GM21526 (cell line): ENCODE measurements around the gene SLC31A1.
"Not testable (repeated sequence)": the region's sequence is repeated elsewhere in the genome, so short reads cannot be mapped to it uniquely, and the experiment has no call there.

Experiments used
- ATAC-seq: cut with Tn5 transposase; IDR thresholded peaks from one replicate; pipeline ENCODE4 v1.9.1; 2021; ENCODE audit warnings: moderate library complexity; ENCODE audit not compliant: unreplicated experiment, low FRiP score

Gene SLC31A1

DNA sequence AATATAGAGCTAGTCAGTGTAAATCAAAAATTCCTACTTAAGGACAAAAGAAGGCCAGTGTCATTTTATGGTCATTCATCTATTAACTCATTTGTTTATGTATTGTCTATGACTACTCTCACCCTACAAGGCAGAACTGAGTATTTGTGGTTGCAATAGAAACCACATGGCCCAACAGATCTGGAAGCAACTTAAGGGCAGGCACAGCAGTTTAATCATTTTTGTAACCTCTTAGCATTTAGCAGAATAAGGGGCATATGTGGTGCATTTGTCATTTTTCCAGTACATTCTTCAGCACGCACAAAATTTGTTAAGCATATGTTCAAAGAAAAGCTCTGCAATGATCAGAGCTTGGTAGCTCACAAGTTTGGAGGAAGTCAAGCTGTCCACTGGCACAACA is 1.4 kb upstream of the SLC31A1 start:
- peak; percentile 50 for ATAC-seq

DNA sequence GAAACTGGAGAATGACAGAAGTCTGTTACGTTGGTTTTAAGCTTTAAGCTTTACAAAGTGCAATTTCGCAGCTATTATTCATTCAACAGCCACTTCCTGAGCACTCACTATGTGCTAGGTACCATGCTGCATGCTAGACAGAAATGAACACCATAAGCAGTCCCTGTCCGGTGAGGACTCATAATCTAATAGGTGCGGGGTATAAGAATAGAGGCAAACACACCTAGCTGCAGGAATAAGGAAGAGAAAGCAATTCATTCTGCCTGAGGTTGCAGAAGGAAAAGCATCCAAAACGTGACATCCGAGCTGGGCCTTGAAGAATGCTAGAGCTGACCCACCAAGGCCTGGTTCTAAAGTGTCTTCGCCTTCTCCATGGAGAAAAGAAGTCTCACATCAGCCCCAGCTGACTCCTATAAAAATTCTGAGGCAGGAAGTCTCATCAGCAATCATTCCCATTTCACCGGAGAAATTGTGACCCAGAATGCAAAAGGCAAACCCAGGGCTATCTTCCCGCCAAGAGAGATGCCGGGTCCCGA is 809 bp upstream of the SLC31A1 start:
- no peak for ATAC-seq

DNA sequence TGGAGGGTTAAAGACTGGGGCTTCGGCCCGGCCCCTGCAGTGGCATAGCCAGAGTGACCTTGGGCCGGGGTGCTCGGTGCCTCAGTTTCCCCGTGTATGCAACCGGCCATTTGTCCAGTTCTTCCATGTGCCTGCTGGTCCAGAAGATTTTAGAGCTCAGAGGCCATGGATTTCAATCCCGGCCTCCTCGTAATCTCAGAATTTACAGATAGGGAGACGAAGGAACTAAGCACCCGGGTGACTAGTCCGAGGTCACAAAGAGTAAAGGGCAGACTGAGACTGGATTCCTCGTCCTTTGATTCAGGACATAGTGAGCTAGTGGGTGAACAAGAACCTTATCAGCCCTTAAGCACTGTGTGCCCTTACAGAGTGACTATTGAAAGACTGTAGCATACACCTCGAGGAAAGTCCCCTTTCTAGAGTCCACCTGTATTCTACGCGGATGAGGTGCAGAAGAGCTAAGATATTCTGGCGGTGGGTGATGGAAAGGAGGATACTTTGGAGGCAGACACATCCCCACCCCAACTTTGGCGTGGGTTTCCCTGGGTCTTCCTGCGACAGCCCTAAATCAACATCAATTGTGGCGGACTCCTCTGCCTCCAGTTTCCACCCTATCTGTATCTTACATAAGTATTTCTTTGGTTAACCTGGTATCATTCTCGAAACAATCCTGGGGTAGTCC is 597 bp downstream of the SLC31A1 start:
- ATAC-seq: no peak

DNA sequence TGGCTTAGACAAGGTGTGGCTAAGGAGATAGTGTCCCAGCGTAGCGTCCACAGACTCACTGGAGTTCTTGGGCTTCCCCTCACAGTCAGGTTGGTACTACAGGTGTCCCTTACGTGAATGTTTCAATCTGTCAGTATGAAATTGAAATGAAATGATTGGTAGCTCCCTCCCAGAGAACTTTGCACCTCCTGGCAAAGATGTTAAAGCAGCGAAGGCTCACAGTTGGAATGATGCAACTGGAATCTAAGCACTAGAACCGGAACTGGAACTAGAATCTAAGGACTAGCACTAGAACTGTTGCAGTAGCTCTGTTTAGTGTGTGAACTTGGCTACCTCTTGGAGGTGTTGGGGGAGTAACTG is 1.1 kb downstream of the SLC31A1 start:
- ATAC-seq: no peak

DNA sequence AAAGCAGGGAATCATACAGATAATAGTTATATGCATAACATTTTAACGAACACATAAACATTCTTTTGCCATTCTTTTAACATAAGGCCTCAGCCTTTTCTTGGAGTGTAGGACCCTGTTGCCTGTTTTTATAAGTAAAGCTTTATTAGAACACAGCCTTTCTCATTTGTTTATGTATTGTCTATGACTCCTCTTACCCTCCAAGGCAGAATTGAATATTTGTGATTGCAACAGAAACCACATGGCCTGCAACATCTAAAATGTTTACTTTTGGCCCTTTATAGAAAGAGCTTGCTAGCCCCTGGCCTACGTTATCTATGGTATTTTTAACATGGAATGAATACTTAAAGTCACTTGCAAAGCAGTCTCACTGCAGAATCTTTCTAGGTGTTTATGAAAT is 2.6 kb downstream of the SLC31A1 start:
- no peak for ATAC-seq

DNA sequence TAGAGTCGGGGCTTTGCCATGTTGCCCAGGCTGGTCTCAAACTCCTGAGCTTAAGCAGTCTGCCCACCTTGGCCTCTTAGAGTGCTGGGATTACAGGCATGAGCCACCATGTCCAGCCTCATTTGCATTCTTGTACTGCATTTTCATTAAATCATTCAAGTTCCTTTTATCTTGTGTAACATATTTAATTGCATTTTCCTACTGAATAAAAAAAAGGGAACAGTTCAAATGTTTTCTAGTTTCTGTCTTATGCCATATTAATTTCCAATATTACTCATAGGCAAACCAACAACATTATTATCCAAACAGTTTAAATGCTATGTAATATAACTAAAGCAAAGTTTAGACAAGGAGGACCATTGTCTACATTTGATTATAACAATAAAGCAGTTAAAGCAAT is 6.1 kb downstream of the SLC31A1 start:
- ATAC-seq: no peak

DNA sequence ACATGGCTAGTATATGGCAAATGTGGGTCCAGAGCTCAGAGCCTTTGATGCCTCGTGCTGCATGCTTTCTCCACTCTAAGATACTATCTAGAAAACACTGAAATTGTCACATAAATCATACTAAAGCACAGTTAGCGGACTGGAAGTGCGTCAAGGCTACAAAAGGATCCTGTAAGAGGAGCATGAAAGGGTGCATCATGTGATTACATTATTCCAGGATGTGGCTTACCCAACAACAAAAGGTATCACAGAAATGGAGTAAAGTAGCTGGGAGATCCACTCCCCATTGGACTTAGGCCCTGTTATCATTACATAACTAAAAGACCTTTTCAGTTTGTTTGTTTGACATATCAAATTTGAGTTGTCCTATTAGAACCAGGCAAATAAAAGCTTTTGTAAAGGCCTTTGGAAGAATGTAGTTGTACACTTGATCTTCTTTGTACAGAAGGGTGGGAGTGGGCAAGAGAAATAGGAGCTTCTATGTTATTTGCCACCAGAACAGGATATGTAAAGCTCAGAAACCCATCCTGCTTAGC is 6.9 kb downstream of the SLC31A1 start:
- no peak for ATAC-seq

DNA sequence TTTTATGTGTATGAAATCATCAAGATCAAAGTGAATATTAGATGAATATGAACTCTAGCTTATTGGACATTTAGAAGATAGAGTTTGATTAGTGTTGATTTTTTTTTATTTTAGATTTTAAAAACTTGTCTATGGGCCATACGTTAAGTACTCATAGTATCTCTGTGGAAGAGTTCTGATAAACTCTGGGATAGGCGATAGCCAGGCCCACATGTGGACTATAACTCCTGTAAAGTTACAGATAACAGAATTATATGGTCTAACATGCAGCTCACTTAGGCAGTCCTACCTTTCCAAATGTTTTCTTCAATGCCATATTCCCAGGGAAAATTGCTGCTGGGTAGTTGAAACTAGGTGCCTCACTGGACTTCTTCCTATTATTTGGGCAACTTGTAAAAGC is 10.4 kb downstream of the SLC31A1 start:
- ATAC-seq: no peak

DNA sequence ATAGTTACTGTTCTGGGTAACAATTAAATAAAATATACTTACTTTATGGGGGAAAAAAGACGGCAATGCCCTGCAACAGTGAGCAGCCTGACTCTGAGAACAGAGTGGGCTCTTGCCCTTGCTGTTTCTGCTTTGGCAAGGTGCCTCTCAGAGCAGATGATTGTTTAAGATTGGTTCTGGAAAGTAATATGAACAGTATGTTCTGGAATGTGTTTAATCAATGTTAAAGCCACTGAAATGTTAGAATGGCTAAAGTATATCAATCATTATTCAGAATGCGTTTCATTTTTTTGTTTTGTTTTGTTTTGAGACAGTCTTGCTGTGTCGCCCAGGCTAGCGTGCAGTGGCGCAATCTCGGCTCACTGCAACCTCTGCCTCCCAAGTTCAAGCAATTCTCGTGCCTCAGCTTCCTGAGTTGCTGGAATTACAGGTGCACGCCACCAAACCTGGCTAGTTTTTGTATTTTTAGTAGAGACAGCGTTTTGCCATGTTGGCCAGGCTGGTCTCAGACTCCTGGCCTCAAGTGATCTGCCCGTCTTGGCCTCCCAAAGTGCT is 14.4 kb downstream of the SLC31A1 start:
- ATAC-seq: not testable (repeated sequence)

DNA sequence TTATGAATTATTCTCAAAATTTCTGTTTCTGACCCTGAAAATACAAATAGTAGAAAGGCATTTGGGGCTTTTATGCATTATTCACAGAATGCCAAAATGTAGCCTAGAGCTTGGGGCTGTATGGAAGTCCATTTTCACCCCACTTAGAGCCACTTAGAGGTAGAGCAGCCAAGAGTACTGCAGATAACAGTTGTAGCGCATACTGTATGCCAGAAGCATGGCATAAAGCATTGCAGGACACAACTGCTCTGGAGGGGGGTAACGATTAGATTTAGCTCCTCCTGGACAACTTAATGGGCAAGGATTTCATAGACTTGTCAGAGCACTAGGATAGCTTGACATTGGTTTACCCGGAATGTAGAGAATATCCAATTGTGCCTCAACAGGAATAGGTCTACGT is 15.7 kb downstream of the SLC31A1 start:
- ATAC-seq: no peak

DNA sequence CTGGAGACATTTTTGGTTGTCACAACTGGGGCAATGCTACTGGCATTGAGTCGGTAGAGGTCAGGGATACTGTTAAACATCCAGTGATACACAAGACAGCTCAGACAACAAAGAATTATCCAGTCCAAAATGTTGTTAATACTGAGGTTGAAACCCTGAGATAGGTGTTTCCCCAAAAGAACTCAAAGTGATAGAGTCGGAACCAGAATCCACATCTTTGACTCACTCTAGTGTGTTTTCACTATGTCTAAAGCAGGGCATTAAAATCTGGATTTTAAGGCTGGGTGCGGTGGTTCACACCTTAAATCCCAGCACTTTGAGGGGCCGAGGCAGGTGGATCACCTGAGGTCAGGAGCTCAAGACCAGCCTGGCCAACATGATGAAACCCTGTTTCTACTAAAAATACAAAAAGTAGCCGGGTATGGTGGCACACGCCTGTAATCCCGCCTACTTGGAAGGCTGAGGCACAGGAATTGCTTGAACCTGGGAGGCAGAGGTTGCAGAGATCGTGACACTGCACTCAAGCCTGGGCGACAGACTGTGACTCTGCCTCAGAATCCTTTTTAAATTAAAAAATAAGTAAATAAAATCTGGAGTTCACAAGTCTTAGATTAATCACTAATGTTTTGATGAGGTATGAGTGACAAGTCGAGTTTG is 17.0 kb downstream of the SLC31A1 start:
- ATAC-seq: no peak

DNA sequence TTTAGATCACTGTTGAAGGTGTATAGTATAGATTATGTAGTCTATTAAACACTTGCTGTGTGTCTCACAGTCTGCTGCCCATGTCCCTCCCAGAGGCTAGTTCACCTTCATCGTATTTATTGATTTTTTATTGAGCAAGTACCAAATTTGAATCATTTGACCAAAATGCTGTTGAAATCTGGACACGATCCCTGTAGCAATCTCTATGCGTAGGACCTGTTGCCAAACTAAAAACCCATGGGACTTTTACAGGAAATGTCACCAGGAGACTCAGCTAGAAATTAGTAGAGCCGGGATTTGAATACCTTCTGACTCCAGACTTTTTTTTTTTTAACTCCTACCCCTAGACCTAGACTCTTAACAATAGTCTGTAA is 17.5 kb downstream of the SLC31A1 start:
- no peak for ATAC-seq

DNA sequence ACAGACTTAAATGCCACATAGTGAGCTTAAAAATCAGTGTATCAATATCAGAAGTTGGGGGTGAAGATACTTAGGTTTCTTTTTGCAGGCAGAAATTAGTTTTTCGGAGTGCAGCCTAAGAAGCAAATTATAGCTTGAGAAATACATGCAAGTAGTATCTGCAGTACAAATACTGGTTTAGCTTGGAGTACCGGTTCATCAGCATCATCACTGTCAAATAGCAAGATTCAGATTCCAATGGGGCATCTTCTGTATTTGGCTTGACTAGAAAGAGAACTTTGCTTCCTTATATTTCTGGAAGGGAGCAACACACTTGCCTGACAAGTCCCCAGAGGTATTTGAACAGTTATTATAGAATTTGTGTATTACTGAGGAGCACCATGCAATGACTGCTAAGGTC is 19.8 kb downstream of the SLC31A1 start:
- no peak for ATAC-seq

DNA sequence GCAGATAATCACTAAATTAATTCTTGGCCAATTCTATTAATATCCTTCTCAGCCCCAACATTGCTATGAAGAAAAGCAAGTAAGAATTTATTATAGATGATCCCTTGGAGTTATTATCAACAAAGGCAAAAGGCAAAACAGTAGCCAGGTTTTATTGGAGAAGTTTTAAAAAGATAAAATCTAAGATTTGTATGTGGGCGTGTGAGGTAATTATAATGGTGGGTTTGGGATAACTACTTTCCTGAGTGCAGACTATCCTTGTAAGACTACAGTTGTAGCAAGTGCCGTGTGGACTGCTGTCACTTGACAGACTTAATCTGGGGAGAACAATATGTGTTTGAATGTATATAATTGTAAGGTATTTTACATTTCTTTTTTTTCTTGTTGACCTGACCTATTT is 23.2 kb downstream of the SLC31A1 start:
- no peak for ATAC-seq

DNA sequence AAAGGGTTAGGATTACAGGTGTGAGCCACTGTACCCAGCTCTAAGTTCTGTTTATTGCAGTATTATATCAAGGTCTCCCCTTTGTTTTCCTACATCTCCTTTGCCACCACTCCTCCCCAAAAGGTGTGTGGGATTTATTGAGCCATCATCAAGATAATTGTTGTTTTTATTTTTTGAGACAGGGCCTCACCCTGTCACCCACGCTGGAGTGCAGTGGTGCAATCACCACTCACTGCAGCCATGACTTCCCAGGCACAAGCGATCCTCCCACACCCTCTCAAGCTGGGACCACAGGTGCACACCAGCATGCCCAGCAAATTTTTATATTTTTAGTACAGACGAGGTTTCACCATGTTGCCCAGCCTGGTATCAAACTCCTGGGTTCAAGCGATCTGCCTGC is 24.6 kb downstream of the SLC31A1 start:
- no peak for ATAC-seq

DNA sequence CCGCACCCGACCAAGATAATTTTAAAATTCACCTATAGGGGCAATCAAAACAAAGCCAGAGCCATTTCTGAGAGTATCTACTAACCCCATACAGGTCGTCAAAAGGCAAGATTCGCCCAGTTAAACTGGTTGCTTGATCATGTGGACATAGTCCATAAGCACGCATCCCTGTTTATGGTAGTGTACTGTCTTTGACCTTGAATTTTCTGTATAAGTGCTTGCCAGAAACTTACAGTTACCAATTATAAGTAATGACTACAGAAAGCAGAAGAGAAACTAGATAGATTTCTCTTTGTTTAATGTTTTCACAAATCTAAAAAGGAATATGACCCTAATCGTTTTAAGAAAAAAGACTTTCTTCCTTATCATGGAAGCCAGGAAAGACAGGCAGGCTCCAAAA is 25.6 kb downstream of the SLC31A1 start:
- no peak for ATAC-seq

DNA sequence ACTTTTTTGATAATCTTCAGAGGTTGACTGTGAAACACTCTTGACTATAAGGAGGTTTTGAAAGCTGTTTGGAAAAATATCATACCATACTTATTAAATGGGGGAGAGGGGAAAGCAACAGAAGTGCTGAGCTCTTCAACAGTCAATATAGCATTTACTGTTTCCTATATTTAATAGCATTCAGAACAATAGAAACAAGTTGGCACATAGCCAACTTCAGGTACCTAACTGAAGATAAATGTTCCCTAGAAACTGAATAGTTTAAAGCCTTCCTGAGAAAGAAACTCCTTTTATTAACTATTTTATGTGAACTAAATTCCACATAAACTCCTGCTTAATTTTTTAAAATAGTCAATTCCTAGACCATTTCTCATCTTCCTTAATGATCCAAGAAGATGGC is 26.3 kb downstream of the SLC31A1 start:
- ATAC-seq: no peak

DNA sequence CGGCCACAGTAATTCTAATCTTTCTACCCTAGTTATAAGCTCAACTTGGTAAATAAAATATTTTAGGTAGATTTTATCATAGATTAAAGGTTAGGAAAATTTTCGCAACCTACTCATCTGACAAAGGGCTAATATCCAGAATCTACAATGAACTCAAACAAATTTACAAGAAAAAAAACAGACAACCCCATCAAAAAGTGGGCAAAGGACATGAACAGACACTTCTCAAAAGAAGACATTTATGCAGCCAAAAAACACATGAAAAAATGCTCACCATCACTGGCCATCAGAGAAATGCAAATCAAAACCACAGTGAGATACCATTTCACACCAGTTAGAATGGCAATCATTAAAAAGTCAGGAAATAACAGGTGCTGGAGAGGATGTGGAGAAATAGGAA is 28.3 kb downstream of the SLC31A1 start:
- ATAC-seq: not testable (repeated sequence)

DNA sequence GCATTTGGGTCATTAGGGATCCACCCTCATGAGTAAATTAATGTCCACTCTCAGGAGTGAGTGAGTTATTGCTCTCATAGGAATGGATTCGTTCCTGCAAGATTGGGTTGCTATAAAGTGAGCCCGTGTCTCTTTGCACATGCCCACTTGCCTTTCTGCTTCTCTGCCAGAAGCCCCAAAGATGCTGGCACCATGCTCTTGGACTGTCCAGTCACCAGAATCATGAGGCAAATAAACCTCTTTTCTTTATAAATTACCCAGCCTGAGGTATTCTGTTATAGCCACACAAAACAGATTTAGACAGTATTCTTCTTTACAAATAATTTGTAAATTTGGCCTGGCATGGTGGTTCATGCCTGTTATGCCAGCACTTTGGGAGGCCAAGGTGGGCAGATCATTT is 29.5 kb downstream of the SLC31A1 start:
- no peak for ATAC-seq

DNA sequence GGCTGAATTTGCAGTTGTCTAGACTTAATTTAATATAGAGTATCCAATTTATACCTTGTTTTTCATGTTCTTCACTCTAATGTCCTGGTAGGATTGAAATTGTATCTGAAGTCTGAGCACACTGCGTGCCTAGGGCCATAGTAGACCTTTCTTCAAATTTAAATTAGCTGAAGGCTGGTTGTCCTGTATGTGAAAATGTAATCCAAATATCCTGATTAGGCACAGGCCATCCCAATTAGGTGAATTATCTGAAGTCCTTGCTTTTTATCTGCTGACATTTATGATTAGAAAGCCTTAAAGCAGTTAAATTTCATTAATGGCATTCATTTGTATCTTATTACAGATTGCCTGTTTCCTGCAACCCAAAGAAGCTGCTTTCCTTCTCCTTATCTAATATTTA is 33.6 kb downstream of the SLC31A1 start:
- ATAC-seq: no peak

DNA sequence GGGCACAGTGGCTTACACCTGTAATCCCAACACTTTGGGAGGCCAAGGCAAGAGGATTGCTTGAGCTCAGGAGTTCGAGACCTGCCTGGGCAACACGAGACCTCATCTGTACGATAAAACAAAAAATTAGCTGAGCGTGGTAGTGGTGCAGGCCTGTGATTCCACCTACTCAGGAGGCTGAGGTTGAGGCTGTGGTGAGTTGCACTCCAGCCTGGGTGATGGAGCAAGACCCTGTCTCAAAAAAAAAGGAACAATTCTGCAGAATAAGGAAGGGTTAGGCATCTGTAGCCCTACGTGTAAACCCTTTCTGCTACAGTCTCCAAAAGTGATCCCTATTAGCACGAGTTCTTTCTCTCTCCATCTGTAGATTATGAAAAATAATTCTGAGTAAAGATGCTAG is 34.1 kb downstream of the SLC31A1 start:
- ATAC-seq: no peak

DNA sequence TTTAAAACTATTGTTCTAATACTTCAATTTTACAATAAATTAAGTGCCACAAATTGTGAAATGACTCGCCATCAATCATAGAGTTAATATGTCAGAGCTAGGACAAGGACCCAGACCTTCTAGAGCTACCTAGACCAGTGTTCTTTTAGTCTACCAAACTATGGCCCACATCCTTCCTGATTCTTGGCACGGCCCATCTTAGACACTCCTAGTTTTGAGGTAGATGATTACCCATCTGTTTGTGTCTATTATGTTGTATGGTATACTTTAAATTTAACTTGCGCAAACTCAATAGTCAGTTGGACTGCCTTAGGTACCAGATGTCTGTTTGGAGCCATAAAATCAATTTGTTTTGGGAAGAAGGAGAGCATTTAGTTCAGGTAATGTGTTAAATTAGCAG is 36.5 kb downstream of the SLC31A1 start:
- ATAC-seq: no peak
